ENCODE measurements around the gene VPS33A.

GRCh38 chr12:122306407-122306806, 40.1 kb upstream of the VPS33A start:
- TF ChIP-seq CTCF (IDR thresholded peaks at IDR 0.05 in 8 of 11, conservative IDR thresholded peaks at IDR 0.05 in 3 of 11) (peak in 1 of 11 experiments; percentile 8), POLR2A (IDR thresholded peaks at IDR 0.05) (no peak)
